Measurements from ENCODE around the gene SLC38A5.
"Not testable (repeated sequence)": the region's sequence is repeated elsewhere in the genome, so short reads cannot be mapped to it uniquely, and the experiment has no call there.

Gene SLC38A5

GRCh38 chrX:48467281-48467761 is 2.7 kb downstream of the SLC38A5 start:
- DNase-seq, result no peak

- DNase-seq, result peak in 1 of 5 donors; percentile 16
Measured at GRCh38 chrX:48466696-48467095, 3.4 kb downstream of the SLC38A5 start.

- no peak for DNase-seq
Measured at GRCh38 chrX:48465336-48465933, 4.6 kb downstream of the SLC38A5 start.

- peak in 1 of 5 donors; percentile 39 for DNase-seq
Measured at GRCh38 chrX:48461830-48462229, 8.2 kb downstream of the SLC38A5 start.

- no peak for DNase-seq
Measured at GRCh38 chrX:48460606-48461005, 9.5 kb downstream of the SLC38A5 start.

- DNase-seq, result no peak
Measured at GRCh38 chrX:48460031-48460430, 10.0 kb downstream of the SLC38A5 start.

GRCh38 chrX:48459483-48459882 is 10.6 kb downstream of the SLC38A5 start:
- no peak for DNase-seq

GRCh38 chrX:48458711-48459110 is 11.3 kb downstream of the SLC38A5 start:
- DNase-seq, result no peak

GRCh38 chrX:48456628-48457331 is 13.3 kb downstream of the SLC38A5 start:
- no peak for DNase-seq

GRCh38 chrX:48451708-48452107 is 18.4 kb downstream of the SLC38A5 start:
- DNase-seq, result no peak

- no peak for DNase-seq
Measured at GRCh38 chrX:48450076-48450475, 20.0 kb downstream of the SLC38A5 start.

GRCh38 chrX:48447201-48447600 is 22.9 kb downstream of the SLC38A5 start:
- not testable (repeated sequence) for DNase-seq

- DNase-seq, result not testable (repeated sequence)
Measured at GRCh38 chrX:48433713-48434112, 36.3 kb downstream of the SLC38A5 start.

GRCh38 chrX:48430166-48430565 is 39.9 kb downstream of the SLC38A5 start:
- not testable (repeated sequence) for DNase-seq

- not testable (repeated sequence) for DNase-seq
Measured at GRCh38 chrX:48429606-48430005, 40.5 kb downstream of the SLC38A5 start.

- DNase-seq, result not testable (repeated sequence)
Measured at GRCh38 chrX:48427027-48427716, 42.9 kb downstream of the SLC38A5 start.

GRCh38 chrX:48411860-48412259 is 58.2 kb downstream of the SLC38A5 start, which contains the start of gene SSX4B:
TSS of gene SSX4B (minus strand) at chrX:48411960. CDS start at chrX:48411372, 588 bp downstream.
- not testable (repeated sequence) for DNase-seq
